Keratinocyte (primary cell): ENCODE results near the gene SERTAD2. TPM values are rescaled to one million over a fixed set of nuclear protein-coding genes. Genes with fewer than 3 reads are reported as not detected.

Experiments
- DNase-seq: peaks from one replicate; pipeline ENCODE4 v3.0.0-alpha.2; 2011; ENCODE audit warnings: low read depth, missing footprints, low spot score
- FAIRE-seq: peaks from 2 replicates; lab custom pipeline; 2011; peaks lifted over from hg19 to GRCh38; lab: Jason Lieb, UNC
- H2AFZ ChIP-seq: 2 replicates; pipeline ENCODE4 v1.6.0; 2012; ENCODE audit warnings: low read length, control low read depth, inconsistent platforms; ENCODE audit not compliant: control insufficient read depth
- H3K27ac ChIP-seq: 2 replicates; pipeline ENCODE4 v1.5.1; 2011; ENCODE audit warnings: low read length; ENCODE audit not compliant: control insufficient read depth, insufficient read depth
- H3K27me3 ChIP-seq: 3 replicates; pipeline ENCODE4 v1.6.0; 2011; ENCODE audit warnings: low read length; ENCODE audit not compliant: control insufficient read depth, insufficient read depth; ENCODE audit errors: extremely low read depth
- H3K36me3 ChIP-seq, 2 experiments: 2 replicates in 1 of 2; 3 replicates in 1 of 2; pipeline ENCODE4 v1.5.1; 2011; ENCODE audit warnings: low read length in 2 of 2, mild to moderate bottlenecking in 1 of 2; ENCODE audit not compliant: control insufficient read depth in 2 of 2, insufficient read depth in 2 of 2; ENCODE audit errors: extremely low read depth in 1 of 2
- H3K4me1 ChIP-seq: 3 replicates; pipeline ENCODE4 v1.5.1; 2011; ENCODE audit warnings: low read length; ENCODE audit not compliant: control insufficient read depth, insufficient read depth; ENCODE audit errors: extremely low read depth
- H3K4me2 ChIP-seq: 3 replicates; pipeline ENCODE4 v1.6.0; 2011; ENCODE audit warnings: low read depth, low read length; ENCODE audit not compliant: control insufficient read depth, insufficient read depth; ENCODE audit errors: extremely low read depth
- H3K4me3 ChIP-seq, 3 experiments: fragments of 200-600 bp in 1 of 3; sonication (generic) in 1 of 3; 2 replicates in 2 of 3; 3 replicates in 1 of 3; pipeline ENCODE4 v1.5.1; 2011 to 2016; ENCODE audit warnings: low read length in 3 of 3, mild to moderate bottlenecking in 3 of 3, control low read depth in 2 of 3, inconsistent platforms in 1 of 3, low read depth in 1 of 3, mixed read lengths in 1 of 3, mixed run types in 1 of 3, moderate library complexity in 1 of 3; ENCODE audit not compliant: control insufficient read depth in 2 of 3, insufficient read depth in 2 of 3; ENCODE audit errors: extremely low read depth in 1 of 3
- H3K79me2 ChIP-seq: 2 replicates; pipeline ENCODE4 v1.6.0; 2012; ENCODE audit warnings: low read length; ENCODE audit not compliant: control insufficient read depth, insufficient read depth
- H3K9ac ChIP-seq: 3 replicates; pipeline ENCODE4 v1.6.0; 2011; ENCODE audit warnings: low read length; ENCODE audit not compliant: control insufficient read depth, insufficient read depth; ENCODE audit errors: extremely low read depth
- H3K9me1 ChIP-seq: 3 replicates; pipeline ENCODE4 v1.6.0; 2011; ENCODE audit warnings: low read length; ENCODE audit not compliant: control insufficient read depth, insufficient read depth; ENCODE audit errors: extremely low read depth
- H3K9me3 ChIP-seq: 2 replicates; pipeline ENCODE4 v1.5.1; 2012; ENCODE audit warnings: low read depth, low read length; ENCODE audit not compliant: control insufficient read depth
- H4K20me1 ChIP-seq: 3 replicates; pipeline ENCODE4 v1.6.0; 2011; ENCODE audit warnings: low read length; ENCODE audit not compliant: control insufficient read depth, insufficient read depth; ENCODE audit errors: extremely low read depth
- EZH2 ChIP-seq: IDR thresholded peaks from one replicate; pipeline ENCODE4 v1.6.1; 2012; ENCODE audit warnings: inconsistent platforms, mild to moderate bottlenecking, low read length, moderate library complexity
- dilution Hi-C: fragments of 300-500 bp; cut with MboI; formaldehyde crosslinking; loops from one replicate; pipeline ENCODE4 v1.7.0; 2020; ENCODE audit warnings: low sequenced_read_pairs; ENCODE audit not compliant: extremely low pct_ligation_motif_present
- polyA plus RNA-seq, 5 experiments: library from polyadenylated mRNA; depleted of rRNA in 3 of 5; stranded (reverse) in 3 of 5; stranded (forward) in 1 of 5; unstranded in 1 of 5; fragments of >200 nt; gene quantifications; 1 replicate in 1 of 5; 2 replicates in 3 of 5; 3 replicates in 1 of 5; pipeline versions ENCODE4 v1.2.1 to v1.2.3, GENCODE V29; 2011 to 2012; ENCODE audit warnings: missing spikeins in 2 of 5, low read depth in 1 of 5, low replicate concordance in 1 of 5
- TF ChIP-seq, protein P1 (sequence below), 3 experiments: IDR thresholded peaks in 1 of 3; conservative IDR thresholded peaks in 1 of 3; optimal IDR thresholded peaks in 1 of 3; 2 replicates in 2 of 3; 3 replicates in 1 of 3; pipeline versions ENCODE3 to v1.5.1; 2011; ENCODE audit warnings: low read length in 3 of 3, mild to moderate bottlenecking in 3 of 3, moderate library complexity in 2 of 3, control low read depth in 1 of 3, inconsistent platforms in 1 of 3; ENCODE audit not compliant: insufficient read depth in 2 of 3; ENCODE audit errors: extremely low read depth in 1 of 3

Gene SERTAD2
- polyA plus RNA-seq, 1 donor (not counting 4 experiments of a cell fraction or from before 2014, with no cell fraction given) = 13.1 TPM

DNA sequence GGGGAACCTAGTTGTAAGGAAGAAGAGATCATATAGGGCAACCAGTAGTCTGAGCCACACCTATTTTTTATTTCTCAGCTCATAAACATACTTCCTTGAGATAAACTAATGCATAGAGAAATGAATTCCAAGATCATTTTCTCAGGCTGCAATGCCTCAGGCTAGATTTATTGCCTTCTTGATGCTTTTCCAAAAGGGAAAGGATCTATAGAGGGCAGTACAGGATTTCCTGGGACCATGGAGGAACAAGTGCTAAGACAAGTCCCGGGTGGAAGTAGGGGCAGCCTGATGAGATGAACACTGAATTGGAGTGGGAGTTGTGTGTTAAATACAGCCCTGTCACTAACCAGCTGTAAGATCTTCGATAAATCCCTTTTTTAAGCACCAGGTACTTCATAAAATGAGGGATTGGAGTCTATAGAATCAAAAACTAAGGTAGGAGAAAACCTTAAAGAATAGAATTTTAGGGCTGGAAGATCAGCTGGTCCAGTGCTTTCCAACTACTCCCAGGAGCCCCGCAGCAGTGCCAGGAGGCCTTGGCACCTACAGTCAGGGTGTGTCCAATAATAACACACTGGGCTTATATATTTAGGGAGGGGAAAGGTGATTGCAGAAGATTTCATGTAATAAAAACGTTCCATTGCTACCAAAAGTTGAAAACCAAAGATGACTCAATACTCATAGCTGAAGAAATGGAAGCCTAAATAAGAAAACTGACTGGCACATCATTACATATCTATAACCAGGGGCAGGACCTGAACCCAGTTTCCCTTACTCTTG, 58.1 kb downstream of the SERTAD2 start:
- H3K9ac ChIP-seq = no peak overlapping the region
- no peak for TF ChIP-seq EZH2
- TF ChIP-seq, protein P1, sequence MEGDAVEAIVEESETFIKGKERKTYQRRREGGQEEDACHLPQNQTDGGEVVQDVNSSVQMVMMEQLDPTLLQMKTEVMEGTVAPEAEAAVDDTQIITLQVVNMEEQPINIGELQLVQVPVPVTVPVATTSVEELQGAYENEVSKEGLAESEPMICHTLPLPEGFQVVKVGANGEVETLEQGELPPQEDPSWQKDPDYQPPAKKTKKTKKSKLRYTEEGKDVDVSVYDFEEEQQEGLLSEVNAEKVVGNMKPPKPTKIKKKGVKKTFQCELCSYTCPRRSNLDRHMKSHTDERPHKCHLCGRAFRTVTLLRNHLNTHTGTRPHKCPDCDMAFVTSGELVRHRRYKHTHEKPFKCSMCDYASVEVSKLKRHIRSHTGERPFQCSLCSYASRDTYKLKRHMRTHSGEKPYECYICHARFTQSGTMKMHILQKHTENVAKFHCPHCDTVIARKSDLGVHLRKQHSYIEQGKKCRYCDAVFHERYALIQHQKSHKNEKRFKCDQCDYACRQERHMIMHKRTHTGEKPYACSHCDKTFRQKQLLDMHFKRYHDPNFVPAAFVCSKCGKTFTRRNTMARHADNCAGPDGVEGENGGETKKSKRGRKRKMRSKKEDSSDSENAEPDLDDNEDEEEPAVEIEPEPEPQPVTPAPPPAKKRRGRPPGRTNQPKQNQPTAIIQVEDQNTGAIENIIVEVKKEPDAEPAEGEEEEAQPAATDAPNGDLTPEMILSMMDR (optimal IDR thresholded peaks at IDR 0.05 in 1 of 3, IDR thresholded peaks at IDR 0.05 in 1 of 3, conservative IDR thresholded peaks at IDR 0.05 in 1 of 3; ENCODE audit: extremely low read depth in 1 of 3, insufficient read depth in 2 of 3, low read length in 3 of 3) = peak; percentile 5 to 35 (median 32)
- H4K20me1 ChIP-seq = no peaks in the 10 kb centered on the region
- DNase-seq (no peak), FAIRE-seq (peak; percentile 20)
- no peaks in the 10 kb centered on the region for H3K79me2 ChIP-seq
- no peak overlapping the region for H3K4me2 ChIP-seq
- no peak overlapping the region for H2AFZ ChIP-seq
- H3K9me1 ChIP-seq = no peaks in the 10 kb centered on the region
- H3K9me3 ChIP-seq = no peaks in the 10 kb centered on the region
- peak overlapping the region; percentile 33 for H3K27ac ChIP-seq
- H3K36me3 ChIP-seq = no peaks in the 10 kb centered on the region
- no peak overlapping the region for H3K4me3 ChIP-seq
- no peaks in the 10 kb centered on the region for H3K27me3 ChIP-seq
- dilution Hi-C loops = no loop called here
- H3K4me1 ChIP-seq = peaks cover 36% of the 10 kb centered on the region

DNA sequence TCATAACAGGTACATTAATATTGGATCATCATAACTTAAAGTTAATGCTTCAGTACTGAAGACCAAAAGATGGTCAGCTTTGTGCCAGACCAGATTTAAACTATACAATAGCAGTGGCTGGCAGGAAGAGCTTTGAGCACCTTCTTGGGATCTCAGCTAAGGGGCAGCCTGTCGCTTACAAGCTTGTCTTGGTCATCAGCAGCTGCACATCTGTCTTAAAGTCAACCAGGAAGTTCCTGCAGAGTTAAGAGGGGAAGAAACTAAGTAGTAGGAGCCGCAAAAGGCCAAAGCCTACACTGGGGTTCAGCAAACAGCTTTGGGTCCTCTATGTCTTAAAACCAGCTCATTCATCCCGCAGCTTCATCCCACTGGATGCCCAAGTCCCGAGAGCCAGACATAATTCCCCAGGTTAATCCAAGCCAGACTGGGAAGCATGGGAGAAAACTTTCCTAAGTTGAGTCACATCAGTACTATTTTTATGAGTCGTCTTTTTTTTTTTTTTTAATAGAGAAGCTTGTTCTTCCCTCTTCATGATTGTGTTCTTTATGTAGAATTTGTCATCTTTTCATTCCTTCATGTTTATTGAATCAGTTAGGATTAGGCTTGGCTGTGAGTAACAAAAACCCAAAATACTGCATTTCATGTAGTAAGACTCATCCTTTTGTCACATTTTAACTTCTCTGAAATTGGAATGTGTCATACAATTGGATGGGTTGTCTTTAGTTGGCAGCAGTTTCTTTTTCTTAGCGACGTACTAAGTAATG, 59.3 kb downstream of the SERTAD2 start:
- no peak for FAIRE-seq
- peak overlapping the region; percentile 43 for H3K9ac ChIP-seq
- DNase-seq = peak; percentile 84
- H3K9me3 ChIP-seq = no peaks in the 10 kb centered on the region
- no peaks in the 10 kb centered on the region for H4K20me1 ChIP-seq
- H3K9me1 ChIP-seq = no peaks in the 10 kb centered on the region
- dilution Hi-C loops = no loop called here
- H3K36me3 ChIP-seq = no peaks in the 10 kb centered on the region
- peak overlapping the region; percentile 54 for H3K4me2 ChIP-seq
- H3K4me3 ChIP-seq = no peak overlapping the region
- H3K79me2 ChIP-seq = no peaks in the 10 kb centered on the region
- no peak overlapping the region for H2AFZ ChIP-seq
- no peaks in the 10 kb centered on the region for H3K27me3 ChIP-seq
- H3K27ac ChIP-seq = peak overlapping the region; percentile 71
- H3K4me1 ChIP-seq = peaks cover 36% of the 10 kb centered on the region
- TF ChIP-seq EZH2 = no peak
- TF ChIP-seq, protein P1 (optimal IDR thresholded peaks at IDR 0.05 in 1 of 3, IDR thresholded peaks at IDR 0.05 in 1 of 3, conservative IDR thresholded peaks at IDR 0.05 in 1 of 3; ENCODE audit: extremely low read depth in 1 of 3, insufficient read depth in 2 of 3, low read length in 3 of 3) = no peak
